Stimulated activated CD4-positive, alpha-beta T cell treated with anti-CD3 and anti-CD28 coated beads, TNF-alpha, amount 100 ng/mL, for 4 hours (primary cell): Measurements from ENCODE around the gene IGSF5.
"Not testable (repeated sequence)": the region's sequence is repeated elsewhere in the genome, so short reads cannot be mapped to it uniquely, and the experiment has no call there.

Experiments used
- DNase-seq, 3 experiments: peaks; one replicate each; pipeline ENCODE4 v3.0.0-alpha.2; 2020; ENCODE audit warnings: low read depth in 3 of 3

IGSF5 gene

GRCh38 chr21:39744883-39745282 lies at the start of gene IGSF5:
IGSF5 (plus strand) TSS chr21:39745183; CDS start chr21:39745510, 327 bp downstream.
- not testable (repeated sequence) for DNase-seq

GRCh38 chr21:39696196-39696595 lies 48.8 kb upstream of the IGSF5 start:
- DNase-seq, result no peak

GRCh38 chr21:39696618-39697017 lies 48.4 kb upstream of the IGSF5 start:
- no peak for DNase-seq

- no peak for DNase-seq
Measured at GRCh38 chr21:39700318-39700717, 44.7 kb upstream of the IGSF5 start.

- DNase-seq, result no peak
Measured at GRCh38 chr21:39703578-39703977, 41.4 kb upstream of the IGSF5 start.

GRCh38 chr21:39705849-39706248 lies 39.1 kb upstream of the IGSF5 start:
- no peak for DNase-seq

GRCh38 chr21:39707316-39707715 lies 37.7 kb upstream of the IGSF5 start:
- DNase-seq, result no peak

- DNase-seq, result no peak
Measured at GRCh38 chr21:39710866-39711265, 34.1 kb upstream of the IGSF5 start.

GRCh38 chr21:39712273-39712672 lies 32.7 kb upstream of the IGSF5 start:
- no peak for DNase-seq

GRCh38 chr21:39712976-39713375 lies 32.0 kb upstream of the IGSF5 start:
- DNase-seq, result no peak

GRCh38 chr21:39713905-39714304 lies 31.1 kb upstream of the IGSF5 start:
- no peak for DNase-seq

GRCh38 chr21:39714331-39714730 lies 30.7 kb upstream of the IGSF5 start:
- DNase-seq, result no peak

GRCh38 chr21:39715804-39716397 lies 29.1 kb upstream of the IGSF5 start:
- DNase-seq, result peak in 1 of 3 experiments; percentile 1

GRCh38 chr21:39720126-39720778 lies 24.7 kb upstream of the IGSF5 start:
- DNase-seq, result no peak

- no peak for DNase-seq
Measured at GRCh38 chr21:39721885-39722284, 23.1 kb upstream of the IGSF5 start.

GRCh38 chr21:39724944-39725343 lies 20.0 kb upstream of the IGSF5 start:
- DNase-seq, result no peak

GRCh38 chr21:39726133-39726532 lies 18.9 kb upstream of the IGSF5 start:
- DNase-seq, result no peak

GRCh38 chr21:39727401-39728120 lies 17.4 kb upstream of the IGSF5 start:
- DNase-seq, result no peak

- DNase-seq, result no peak
Measured at GRCh38 chr21:39728341-39728740, 16.6 kb upstream of the IGSF5 start.

GRCh38 chr21:39730418-39731157 lies 14.4 kb upstream of the IGSF5 start:
- DNase-seq, result no peak

GRCh38 chr21:39736716-39737115 lies 8.3 kb upstream of the IGSF5 start:
- DNase-seq, result no peak

- no peak for DNase-seq
Measured at GRCh38 chr21:39737376-39738000, 7.5 kb upstream of the IGSF5 start.
